Stimulated activated naive CD8-positive, alpha-beta T cell treated with anti-CD3 and anti-CD28 coated beads, Interleukin-15, amount 100 ng/mL, for 72 hours (primary cell): ENCODE measurements around the gene TATDN2.

Experiments
- ATAC-seq: fragments of 150-1000 bp; cut with Tn5 transposase; 2 replicates; pipeline ENCODE4 v1.10.0; 2021; ENCODE audit warnings: mild to moderate bottlenecking, moderate library complexity
- DNase-seq, 2 donors: peaks; one replicate each; pipeline ENCODE4 v3.0.0; 2021 to 2022
- H3K27ac Mint-ChIP-seq, 2 donors: one replicate each; pipeline ENCODE4 v1.8.0; 2022; ENCODE audit warnings: mild to moderate bottlenecking in 2 of 2, mixed read lengths in 2 of 2, moderate library complexity in 2 of 2
- H3K27me3 Mint-ChIP-seq: one replicate; pipeline ENCODE4 v1.8.0; 2022; ENCODE audit warnings: mixed read lengths
- H3K4me1 Mint-ChIP-seq: one replicate; pipeline ENCODE4 v1.8.0; 2022; ENCODE audit warnings: mild to moderate bottlenecking, mixed read lengths
- H3K4me3 Mint-ChIP-seq, 2 donors: one replicate each; pipeline ENCODE4 v1.8.0; 2022; ENCODE audit warnings: mild to moderate bottlenecking in 2 of 2, mixed read lengths in 2 of 2, moderate library complexity in 1 of 2
- H3K9me3 Mint-ChIP-seq, 2 donors: one replicate each; pipeline ENCODE4 v1.8.0; 2022; ENCODE audit warnings: mixed read lengths in 2 of 2

Gene TATDN2

DNA sequence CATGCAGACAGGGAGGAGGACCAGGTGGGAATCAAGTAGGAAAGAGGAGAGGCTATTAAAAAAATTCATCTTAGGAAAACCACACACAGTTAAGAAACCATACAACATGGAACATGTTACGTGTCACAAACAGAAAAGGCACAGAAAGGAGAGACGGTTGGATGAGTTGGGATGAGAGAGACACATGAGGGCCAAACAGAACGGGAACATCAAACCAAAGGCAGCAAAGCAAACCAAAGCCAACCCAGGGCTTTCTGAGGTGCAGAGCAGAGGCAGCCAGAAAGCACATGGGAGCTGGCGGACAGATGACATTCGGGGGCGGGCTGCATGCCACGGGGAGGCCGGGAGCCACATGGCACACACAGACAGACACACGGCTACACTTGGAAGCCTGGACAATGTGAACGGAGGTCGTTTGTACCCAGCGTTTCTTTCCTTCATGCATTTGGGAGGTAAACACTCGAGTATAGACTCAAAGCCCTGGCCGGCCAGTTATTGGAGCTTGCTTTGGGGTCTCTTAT, 81.3 kb downstream of the TATDN2 start:
- H3K9me3 Mint-ChIP-seq: no peaks in the 10 kb centered on the region
- no peak overlapping the region for H3K27ac Mint-ChIP-seq
- no peak for DNase-seq
- ATAC-seq: no peak
- peaks cover 18% of the 10 kb centered on the region for H3K4me1 Mint-ChIP-seq
- H3K4me3 Mint-ChIP-seq: no peak overlapping the region
- H3K27me3 Mint-ChIP-seq: peaks cover 43% of the 10 kb centered on the region

DNA sequence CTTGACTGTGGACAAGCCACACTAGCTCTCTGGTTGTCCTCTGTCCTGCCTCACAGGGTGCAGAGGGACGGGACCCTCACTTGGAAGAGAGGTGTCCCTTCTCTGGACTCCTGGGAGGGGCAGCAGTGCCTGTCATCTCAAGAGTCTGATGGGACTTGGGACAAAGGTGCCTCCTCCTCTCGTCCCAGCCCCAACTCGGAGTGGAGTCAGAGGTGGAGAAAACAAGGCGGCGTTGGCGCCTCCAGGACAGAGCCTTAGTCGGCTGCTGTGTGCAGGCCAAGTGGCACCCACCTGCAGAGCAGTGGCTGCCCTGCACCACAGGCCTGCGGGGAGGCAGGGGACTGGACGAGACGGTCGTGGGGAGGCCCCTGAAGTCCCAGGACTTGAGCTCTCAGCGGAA, 82.1 kb downstream of the TATDN2 start:
- H3K4me3 Mint-ChIP-seq: no peak overlapping the region
- H3K27ac Mint-ChIP-seq: no peak overlapping the region
- no peaks in the 10 kb centered on the region for H3K9me3 Mint-ChIP-seq
- peaks cover 24% of the 10 kb centered on the region for H3K4me1 Mint-ChIP-seq
- H3K27me3 Mint-ChIP-seq: peaks cover 43% of the 10 kb centered on the region
- no peak for DNase-seq
- no peak for ATAC-seq
